HS-5 (cell line): ENCODE data around the gene CD6.
"Not testable (repeated sequence)": the region's sequence is repeated elsewhere in the genome, so short reads cannot be mapped to it uniquely, and the experiment has no call there.

ENCODE experiments used
- DNase-seq: peaks from one replicate; pipeline ENCODE4 v3.0.0-alpha.2; 2012; ENCODE audit warnings: low read depth

CD6 gene

DNA sequence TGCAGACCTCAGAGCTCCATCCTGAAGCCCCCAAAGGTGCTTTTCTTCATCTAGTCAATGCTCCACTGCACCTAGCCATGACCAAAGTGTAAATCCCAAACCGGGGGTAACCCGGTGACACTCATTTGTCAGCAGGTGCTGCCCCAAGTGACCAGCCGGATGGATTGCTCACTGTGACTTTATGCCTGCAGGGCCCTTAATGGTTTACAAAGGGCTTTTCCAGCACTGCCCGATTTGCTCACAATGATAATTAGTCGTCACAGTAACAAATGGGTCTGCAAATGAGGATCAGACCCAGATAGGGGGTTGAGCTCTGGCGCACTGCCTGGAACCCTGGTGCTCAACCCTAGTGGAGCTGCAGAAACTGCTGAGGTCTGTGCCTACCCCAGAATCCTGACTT lies 85.1 kb downstream of the CD6 start:
- DNase-seq, result no peak

DNA sequence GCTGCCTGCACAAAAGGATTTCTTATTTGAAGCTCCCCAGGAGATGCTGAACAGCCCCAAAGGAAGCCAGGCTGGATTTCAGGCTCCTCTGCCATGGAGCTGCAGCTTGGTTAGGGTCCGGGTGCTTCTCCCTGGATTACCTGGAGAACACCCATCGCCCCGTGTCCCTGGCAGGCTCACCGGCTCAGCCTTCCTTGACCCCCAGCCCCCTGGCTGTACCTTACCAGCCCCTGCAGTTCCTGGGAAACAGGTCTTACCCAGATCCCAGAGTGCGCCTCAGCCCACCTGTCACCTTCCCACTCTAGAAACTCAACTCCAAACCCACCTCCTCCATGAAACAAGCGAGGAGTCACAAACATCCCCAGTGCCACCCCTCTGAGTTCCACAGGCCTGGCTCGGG lies 85.5 kb downstream of the CD6 start:
- no peak for DNase-seq

DNA sequence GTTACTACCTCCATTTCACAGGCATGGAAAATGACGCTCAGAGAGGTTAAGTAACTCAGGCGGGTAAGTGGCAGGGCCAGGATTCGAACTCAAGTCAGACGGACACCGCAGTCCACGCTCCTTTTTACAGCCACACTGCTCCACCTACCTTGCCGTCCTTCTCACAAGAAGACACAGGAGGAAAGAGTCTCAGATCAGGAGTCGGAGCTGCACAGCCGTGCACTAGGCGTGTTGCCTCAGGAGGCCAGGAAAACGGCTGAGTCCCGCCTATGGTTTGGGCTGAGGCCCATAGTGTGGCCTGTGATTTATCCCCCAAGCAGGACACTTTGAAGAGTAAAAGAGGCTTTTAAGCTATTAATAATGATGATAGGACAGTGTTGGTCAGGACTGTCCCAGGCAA lies 86.1 kb downstream of the CD6 start:
- no peak for DNase-seq

DNA sequence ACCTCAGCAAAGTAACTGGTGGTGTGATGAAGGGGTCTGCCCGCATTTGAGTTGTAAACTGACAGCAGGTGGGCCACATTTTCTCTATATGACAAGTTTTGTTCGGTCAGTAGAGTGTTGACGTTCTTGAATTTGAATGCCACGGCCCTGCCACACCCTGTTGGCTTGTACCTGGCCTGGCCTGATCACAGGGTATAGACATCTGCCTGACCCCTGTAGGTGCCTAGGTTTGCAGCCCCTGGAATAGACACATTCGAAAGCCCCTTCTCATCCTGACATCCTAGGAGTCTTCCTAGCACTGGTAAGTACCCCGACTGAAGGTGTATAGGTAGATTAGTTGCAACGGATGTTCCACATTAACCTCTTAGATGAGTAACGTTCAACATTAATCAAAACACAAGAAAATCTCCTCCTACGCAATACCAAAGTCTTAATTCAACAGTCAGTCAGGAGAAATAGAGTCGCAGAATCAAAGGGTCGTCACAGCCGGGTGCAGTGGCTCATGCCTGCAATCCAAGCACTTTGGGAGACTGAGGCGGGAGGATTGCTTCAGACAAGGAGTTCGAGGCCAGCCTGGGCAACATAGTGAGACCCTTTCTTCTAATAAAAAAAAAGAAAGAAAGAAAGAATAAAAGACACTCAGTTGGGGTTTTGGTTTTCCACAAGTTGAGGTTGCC lies 87.2 kb downstream of the CD6 start:
- no peak for DNase-seq

DNA sequence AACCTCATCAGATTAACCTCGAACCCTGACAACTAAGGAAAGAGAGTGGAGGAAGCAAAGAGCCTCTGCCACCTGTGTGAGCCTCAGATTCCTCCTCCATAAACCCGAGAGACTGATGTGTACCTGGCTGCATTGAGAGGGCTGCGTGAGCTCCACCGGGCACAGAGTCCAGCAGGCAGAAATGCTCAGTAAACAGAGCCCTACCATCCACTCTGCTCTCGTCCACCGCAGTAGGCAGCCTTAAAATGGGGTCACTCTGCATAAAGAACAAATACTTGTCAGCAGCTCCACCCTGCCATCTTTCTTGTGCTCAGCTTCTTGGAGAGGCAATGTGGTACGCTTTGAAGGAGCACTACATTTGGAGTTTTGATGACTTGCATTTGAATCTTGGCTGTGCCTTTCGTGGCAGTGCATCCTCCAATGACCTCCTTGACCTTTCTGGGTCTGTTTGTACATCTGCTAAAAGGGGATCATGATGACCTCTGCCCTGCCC lies 87.8 kb downstream of the CD6 start:
- DNase-seq, result no peak

DNA sequence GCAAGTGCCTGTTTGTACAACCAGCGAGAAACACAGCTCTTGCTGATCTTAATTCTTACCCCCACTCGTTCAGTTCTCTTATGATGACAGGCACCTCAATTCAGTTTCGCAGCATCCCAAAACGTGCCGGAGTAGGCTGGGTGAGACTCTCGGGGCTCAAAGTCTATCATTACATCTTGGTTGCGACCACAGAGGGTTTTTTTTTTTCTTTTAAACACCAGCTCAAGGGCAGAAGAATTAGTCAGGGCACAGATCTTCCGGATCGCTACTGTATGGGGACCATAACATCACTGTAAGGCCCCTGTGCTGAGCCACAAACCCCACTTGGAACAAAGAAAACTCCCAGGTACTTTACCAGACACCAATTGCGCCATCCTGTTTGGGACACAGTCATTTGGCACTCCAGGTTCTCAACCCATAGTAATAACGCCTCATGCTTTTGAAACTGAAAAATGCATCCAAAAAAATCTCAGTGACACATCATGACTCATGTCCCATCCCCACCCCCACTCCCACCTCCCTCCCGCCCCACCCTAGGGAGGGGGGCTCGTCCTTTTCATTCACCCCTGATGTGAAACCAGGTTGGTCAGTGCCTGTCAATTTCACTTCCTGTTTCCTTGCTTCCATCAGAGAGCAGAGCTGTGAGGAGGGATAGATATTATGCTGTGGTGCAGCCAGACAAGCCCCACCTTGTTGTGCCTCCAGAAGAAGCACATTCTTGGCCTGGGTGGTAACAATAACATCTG lies 89.8 kb downstream of the CD6 start:
- DNase-seq, result no peak

DNA sequence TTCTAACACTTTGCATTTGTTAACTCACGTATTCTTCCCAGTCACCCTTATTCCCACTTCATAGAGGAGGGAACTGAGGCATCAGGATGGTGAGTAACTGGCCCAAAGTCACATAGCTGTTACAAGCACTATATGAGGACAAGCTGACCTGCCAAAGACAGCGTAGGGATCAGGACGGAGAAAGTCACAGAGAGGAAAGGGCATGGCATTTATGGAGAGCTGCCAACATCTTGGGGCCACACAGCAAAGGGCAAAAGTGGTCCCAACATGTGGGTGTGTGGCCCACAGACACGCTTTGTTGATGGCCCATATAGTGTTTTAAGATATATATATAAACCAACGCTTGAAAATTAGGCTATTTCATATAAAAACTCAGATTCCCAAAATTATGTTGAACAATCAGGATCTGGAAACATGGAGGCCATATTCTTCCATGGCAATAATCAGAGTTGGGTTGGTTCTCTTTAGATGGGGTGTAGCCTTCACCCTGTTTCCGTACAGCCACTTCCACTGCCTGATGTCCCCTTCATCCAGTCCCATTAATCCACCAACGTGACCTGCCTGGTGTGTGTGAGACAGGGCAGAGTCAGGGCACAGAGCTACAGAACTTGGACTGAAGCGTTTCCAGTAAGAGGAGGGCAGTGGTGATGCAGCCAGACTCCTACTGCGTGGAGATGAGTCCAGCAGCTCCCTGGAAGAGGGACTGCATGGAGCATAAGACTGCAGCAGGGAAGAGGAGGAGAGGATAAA lies 90.9 kb downstream of the CD6 start:
- DNase-seq, result no peak

DNA sequence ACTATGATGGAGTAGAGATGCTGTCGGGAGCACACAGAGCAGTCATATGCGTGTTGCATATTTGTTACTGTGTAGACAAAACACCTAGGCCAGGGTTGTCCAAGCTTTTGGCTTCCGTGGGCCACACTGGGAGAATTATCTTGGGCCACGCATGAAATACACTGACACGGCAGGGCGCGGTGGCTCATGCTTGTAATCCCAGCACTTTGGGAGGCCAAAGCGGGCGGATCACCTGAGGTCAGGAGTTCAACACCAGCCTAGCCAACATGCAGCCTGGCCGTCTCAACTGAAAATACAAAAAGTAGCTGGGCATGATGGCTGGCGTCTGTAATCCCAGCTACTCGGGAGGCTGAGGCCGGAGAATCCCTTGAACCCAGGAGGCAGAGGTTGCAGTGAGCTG lies 93.8 kb downstream of the CD6 start:
- DNase-seq, result not testable (repeated sequence)

DNA sequence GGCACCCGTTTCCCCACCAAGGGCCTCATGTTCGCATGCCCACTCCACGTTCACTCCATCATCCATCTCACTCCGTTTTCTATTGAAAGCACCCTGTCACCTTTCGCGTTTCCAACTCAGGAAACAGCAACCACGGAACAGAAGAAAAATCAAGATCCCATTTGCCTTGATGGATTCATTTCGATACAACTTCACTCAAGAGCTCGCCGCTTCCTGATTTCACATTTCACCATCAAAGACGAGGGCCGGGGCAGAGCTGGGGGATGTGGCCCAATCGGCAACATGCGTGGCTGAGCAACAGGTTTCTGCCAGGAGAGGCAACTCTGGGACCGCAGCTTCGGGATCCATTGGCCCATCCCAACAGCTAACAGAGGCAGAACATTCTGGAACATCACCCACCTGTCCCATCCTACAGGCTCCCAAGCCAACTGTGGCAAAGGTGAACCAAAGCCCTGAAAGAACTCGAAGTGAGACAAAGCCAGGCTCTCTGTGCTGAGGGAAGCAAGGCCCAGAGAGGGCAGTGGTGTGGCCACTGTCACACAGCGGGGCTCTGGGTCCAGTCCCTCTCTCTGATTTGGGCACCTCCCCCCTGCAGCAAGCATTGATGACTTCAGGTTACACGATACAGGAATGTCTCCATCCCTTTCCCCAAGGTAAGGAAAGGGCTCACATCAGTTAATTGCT lies 94.6 kb downstream of the CD6 start:
- DNase-seq, result no peak

DNA sequence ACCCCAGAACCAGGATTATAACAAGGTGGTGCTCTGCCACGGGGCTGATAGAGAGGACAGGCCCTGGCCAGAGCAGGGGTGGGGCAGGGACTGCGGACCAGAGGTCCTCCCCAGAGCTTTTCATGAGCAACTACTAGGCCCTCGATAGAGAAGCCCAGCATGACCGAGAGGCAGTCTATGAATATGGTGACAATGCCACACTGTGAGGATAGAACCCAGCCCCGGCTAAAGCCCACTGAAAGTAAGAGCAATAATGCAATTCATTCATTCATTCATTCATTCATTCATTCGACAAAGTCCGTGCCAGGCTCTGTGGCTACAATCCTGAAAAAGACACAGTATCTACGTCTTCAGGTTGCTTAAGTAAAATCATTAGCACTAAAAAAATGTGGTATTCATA lies 95.2 kb downstream of the CD6 start:
- DNase-seq, result no peak

DNA sequence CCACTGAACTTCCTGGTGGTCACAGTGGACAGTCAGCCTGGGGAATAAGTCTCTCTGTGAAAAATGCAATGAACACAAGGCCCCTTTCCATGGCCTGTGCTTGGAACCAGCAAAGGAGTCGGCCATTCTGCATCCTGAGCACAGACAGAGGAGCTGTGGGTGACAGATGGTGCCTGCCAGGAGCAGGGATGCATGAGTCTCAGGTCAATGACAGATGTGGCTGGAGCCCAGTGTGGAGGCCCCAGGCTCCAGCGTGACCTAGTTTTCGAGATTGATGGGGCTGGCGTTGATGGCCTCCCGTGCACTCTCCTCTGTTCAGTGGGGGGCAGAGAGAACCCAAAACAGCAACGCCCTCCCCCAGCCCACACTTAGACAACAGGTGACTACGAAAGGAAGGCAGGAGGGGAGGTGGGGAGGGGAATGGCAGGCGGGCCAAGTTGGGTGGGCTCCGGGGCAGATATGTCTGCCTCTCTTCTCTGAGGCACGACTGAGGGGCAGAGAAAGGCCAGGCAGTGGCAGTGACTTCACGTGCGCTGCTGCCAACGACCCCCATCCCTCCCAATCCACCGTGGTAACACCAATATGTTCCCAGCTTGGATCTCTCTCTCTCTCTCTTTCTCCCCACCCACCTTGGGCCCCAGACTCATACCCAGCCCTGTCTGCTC lies 96.4 kb downstream of the CD6 start:
- no peak for DNase-seq

DNA sequence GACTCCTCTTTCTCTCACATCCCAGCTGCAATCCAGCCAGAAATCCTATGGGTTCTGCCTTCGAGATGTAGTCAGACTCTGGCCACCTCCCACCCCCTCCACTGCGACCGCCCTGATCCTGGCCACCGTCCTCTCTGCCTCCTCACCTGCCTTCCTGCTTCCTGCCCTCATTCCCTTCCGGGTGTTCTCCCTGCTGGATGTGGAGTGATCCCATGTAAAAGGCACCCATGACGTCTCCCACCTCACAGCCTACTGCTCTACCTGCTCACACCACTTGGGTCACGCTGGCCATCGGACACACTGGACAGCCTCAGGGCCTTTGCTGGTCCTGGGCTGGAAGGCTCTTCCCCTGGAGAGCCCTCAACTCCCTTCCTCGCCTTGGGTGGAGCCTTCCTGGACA lies 97.1 kb downstream of the CD6 start:
- no peak for DNase-seq

DNA sequence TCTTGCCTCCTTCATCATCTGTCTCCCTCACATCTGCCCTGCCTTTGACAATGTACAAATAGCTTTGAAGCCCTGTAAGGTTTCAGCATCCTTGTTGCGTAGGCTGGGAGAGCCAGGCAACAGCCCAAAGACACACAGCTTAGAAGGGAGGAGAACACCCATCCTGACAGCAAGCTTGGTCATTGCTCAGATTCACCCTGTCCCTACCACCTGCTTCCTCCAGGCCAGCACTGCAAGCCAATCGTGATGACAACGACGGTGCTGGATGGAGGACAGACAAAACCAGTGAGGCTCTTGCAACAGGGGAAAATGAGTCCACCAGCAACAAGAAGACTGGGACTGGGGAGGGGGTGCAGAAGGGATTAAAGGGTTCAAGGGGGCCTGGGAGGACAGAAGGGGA lies 97.9 kb downstream of the CD6 start:
- no peak for DNase-seq
